ENCODE data around the gene SLC25A39. TPM values are rescaled to one million over a fixed set of nuclear protein-coding genes. Genes with fewer than 3 reads are reported as not detected.

The SLC25A39 gene
- total and polyA plus RNA-seq, 2 of the 13 experiments (the other 11 are each of a cell fraction or from before 2014, with no cell fraction given), result 144 to 151 TPM

DNA sequence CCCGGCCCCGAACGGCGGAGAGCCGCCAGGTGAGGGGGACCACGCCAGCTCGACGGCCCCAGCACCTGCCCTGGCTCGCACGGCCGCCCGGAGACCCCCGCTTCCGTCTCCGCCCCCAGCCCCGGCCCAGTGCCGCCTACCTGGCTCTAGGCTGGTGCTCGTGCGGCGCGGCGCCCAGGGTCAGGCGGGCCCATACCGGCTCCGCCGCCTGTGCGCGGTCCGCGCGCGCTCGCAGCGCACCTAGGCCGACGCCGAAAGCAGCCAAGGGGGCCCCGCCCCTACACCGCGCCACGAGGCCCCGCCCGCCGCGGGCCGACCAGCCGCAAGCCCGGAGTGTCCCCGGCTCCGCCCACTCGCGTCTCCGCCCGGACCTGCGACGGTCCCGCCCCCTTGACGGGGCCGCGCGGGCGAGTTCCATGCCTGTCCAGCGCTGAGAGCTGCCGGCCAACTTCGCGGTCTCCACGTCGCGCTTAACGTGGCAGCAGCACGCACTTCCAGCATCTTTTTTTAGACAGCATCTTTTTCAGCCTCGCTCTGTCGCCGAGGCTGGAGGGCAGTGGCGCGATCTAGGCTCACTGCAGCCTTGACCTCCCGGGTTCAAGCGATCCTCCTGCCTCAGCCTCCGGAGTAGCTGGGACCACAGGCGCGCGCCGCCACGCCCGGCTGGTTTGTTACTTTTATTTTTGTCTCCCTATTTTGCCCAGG lies at the start of gene SLC25A39 (continued):
- TF ChIP-seq, protein P1, sequence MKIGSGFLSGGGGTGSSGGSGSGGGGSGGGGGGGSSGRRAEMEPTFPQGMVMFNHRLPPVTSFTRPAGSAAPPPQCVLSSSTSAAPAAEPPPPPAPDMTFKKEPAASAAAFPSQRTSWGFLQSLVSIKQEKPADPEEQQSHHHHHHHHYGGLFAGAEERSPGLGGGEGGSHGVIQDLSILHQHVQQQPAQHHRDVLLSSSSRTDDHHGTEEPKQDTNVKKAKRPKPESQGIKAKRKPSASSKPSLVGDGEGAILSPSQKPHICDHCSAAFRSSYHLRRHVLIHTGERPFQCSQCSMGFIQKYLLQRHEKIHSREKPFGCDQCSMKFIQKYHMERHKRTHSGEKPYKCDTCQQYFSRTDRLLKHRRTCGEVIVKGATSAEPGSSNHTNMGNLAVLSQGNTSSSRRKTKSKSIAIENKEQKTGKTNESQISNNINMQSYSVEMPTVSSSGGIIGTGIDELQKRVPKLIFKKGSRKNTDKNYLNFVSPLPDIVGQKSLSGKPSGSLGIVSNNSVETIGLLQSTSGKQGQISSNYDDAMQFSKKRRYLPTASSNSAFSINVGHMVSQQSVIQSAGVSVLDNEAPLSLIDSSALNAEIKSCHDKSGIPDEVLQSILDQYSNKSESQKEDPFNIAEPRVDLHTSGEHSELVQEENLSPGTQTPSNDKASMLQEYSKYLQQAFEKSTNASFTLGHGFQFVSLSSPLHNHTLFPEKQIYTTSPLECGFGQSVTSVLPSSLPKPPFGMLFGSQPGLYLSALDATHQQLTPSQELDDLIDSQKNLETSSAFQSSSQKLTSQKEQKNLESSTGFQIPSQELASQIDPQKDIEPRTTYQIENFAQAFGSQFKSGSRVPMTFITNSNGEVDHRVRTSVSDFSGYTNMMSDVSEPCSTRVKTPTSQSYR (CRISPR knock-in tag; IDR thresholded peaks at IDR 0.05; ENCODE audit: borderline replicate concordance), result peak; percentile 58; the same call in 1 of the 2 replicates
- TF ChIP-seq, protein P2, sequence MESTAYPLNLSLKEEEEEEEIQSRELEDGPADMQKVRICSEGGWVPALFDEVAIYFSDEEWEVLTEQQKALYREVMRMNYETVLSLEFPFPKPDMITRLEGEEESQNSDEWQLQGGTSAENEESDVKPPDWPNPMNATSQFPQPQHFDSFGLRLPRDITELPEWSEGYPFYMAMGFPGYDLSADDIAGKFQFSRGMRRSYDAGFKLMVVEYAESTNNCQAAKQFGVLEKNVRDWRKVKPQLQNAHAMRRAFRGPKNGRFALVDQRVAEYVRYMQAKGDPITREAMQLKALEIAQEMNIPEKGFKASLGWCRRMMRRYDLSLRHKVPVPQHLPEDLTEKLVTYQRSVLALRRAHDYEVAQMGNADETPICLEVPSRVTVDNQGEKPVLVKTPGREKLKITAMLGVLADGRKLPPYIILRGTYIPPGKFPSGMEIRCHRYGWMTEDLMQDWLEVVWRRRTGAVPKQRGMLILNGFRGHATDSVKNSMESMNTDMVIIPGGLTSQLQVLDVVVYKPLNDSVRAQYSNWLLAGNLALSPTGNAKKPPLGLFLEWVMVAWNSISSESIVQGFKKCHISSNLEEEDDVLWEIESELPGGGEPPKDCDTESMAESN (CRISPR knock-in tag; conservative IDR thresholded peaks at IDR 0.05), result peak; percentile 73; the same call in 1 of the 2 replicates
- TF ChIP-seq JUND (CRISPR knock-in tag; IDR thresholded peaks at IDR 0.05), result 0 out of 2 replicates have a peak, but pooled peaks have one; percentile 14
- TF ChIP-seq, protein P3, sequence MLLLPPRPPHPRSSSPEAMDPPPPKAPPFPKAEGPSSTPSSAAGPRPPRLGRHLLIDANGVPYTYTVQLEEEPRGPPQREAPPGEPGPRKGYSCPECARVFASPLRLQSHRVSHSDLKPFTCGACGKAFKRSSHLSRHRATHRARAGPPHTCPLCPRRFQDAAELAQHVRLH (CRISPR knock-in tag; IDR thresholded peaks at IDR 0.05; ENCODE audit: borderline replicate concordance, low read depth), result peak; percentile 28; the same call in 1 of the 2 replicates
- TF ChIP-seq AKAP8 (CRISPR knock-in tag; IDR thresholded peaks at IDR 0.05), result no peak; the same call in 1 of the 2 replicates
- TF ChIP-seq ZNF564 (CRISPR knock-in tag; IDR thresholded peaks at IDR 0.05), result peak; percentile 78
- TF ChIP-seq ZNF674 (CRISPR knock-in tag; IDR thresholded peaks at IDR 0.05; ENCODE audit: low read depth), result peak; percentile 93; the same call in 1 of the 2 replicates
- TF ChIP-seq TAF1 (CRISPR knock-in tag; IDR thresholded peaks at IDR 0.05), result peak; percentile 11; the same call in 1 of the 2 replicates
- TF ChIP-seq SALL2 (CRISPR knock-in tag; IDR thresholded peaks at IDR 0.05), result peak; percentile 82
- peak; percentile 54; the same call in 1 of the 2 replicates for TF ChIP-seq ZNF138 (CRISPR knock-in tag; IDR thresholded peaks at IDR 0.05; ENCODE audit: low read depth)
- peak; percentile 97 for TF ChIP-seq SP5 (CRISPR knock-in tag; IDR thresholded peaks at IDR 0.05; ENCODE audit: borderline replicate concordance, low read depth)
- TF ChIP-seq, protein P4, sequence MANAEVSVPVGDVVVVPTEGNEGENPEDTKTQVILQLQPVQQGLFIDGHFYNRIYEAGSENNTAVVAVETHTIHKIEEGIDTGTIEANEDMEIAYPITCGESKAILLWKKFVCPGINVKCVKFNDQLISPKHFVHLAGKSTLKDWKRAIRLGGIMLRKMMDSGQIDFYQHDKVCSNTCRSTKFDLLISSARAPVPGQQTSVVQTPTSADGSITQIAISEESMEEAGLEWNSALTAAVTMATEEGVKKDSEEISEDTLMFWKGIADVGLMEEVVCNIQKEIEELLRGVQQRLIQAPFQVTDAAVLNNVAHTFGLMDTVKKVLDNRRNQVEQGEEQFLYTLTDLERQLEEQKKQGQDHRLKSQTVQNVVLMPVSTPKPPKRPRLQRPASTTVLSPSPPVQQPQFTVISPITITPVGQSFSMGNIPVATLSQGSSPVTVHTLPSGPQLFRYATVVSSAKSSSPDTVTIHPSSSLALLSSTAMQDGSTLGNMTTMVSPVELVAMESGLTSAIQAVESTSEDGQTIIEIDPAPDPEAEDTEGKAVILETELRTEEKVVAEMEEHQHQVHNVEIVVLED (CRISPR knock-in tag; IDR thresholded peaks at IDR 0.05; ENCODE audit: borderline replicate concordance), result peak; percentile 52
- TF ChIP-seq HCFC1 (IDR thresholded peaks at IDR 0.05; ENCODE audit: low read depth, low read length), result peak; percentile 53; the same call in 1 of the 2 replicates
- TF ChIP-seq ZSCAN21 (CRISPR knock-in tag; IDR thresholded peaks at IDR 0.05; ENCODE audit: borderline replicate concordance), result peak; percentile 73; the same call in 1 of the 2 replicates
- peak; percentile 93 for TF ChIP-seq ZNF607 (CRISPR knock-in tag; IDR thresholded peaks at IDR 0.05; ENCODE audit: borderline replicate concordance)
- TF ChIP-seq RFXAP (CRISPR knock-in tag; IDR thresholded peaks at IDR 0.05; ENCODE audit: borderline replicate concordance), result peak; percentile 19; the same call in 1 of the 2 replicates
- peak; percentile 97 for TF ChIP-seq ZSCAN31 (CRISPR knock-in tag; IDR thresholded peaks at IDR 0.05; ENCODE audit: low read depth)
- TF ChIP-seq, protein P5, sequence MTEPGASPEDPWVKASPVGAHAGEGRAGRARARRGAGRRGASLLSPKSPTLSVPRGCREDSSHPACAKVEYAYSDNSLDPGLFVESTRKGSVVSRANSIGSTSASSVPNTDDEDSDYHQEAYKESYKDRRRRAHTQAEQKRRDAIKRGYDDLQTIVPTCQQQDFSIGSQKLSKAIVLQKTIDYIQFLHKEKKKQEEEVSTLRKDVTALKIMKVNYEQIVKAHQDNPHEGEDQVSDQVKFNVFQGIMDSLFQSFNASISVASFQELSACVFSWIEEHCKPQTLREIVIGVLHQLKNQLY (CRISPR knock-in tag; IDR thresholded peaks at IDR 0.05), result peak; percentile 27; the same call in 1 of the 2 replicates
- peak; percentile 54; the same call in 1 of the 2 replicates for TF ChIP-seq MEIS1 (CRISPR knock-in tag; IDR thresholded peaks at IDR 0.05; ENCODE audit: borderline replicate concordance)
- TF ChIP-seq, protein P6, sequence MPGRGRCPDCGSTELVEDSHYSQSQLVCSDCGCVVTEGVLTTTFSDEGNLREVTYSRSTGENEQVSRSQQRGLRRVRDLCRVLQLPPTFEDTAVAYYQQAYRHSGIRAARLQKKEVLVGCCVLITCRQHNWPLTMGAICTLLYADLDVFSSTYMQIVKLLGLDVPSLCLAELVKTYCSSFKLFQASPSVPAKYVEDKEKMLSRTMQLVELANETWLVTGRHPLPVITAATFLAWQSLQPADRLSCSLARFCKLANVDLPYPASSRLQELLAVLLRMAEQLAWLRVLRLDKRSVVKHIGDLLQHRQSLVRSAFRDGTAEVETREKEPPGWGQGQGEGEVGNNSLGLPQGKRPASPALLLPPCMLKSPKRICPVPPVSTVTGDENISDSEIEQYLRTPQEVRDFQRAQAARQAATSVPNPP (CRISPR knock-in tag; IDR thresholded peaks at IDR 0.05), result peak; percentile 46; the same call in 1 of the 2 replicates
